DOHH2 (cell line): Measurements from ENCODE around the gene PRKD3.

Experiments used
- EZH2phosphoT487 ChIP-seq: fragments of 200-600 bp; sonication (generic); IDR thresholded peaks from 2 replicates; pipeline ENCODE4 v1.6.1; 2017; ENCODE audit warnings: borderline replicate concordance, mild to moderate bottlenecking, antibody characterized with exemption, low read length, moderate library complexity, mixed read lengths
- TF ChIP-seq, protein P1 (sequence below): fragments of 200-600 bp; sonication (generic); IDR thresholded peaks from one replicate; pipeline ENCODE4 v1.5.1; 2014; ENCODE audit warnings: antibody characterized with exemption, mild to moderate bottlenecking, low read depth, low read length; ENCODE audit not compliant: poor library complexity, severe bottlenecking

GRCh38 chr2:37319754-37320609, 4.7 kb downstream of the PRKD3 start:
- TF ChIP-seq, protein P1, sequence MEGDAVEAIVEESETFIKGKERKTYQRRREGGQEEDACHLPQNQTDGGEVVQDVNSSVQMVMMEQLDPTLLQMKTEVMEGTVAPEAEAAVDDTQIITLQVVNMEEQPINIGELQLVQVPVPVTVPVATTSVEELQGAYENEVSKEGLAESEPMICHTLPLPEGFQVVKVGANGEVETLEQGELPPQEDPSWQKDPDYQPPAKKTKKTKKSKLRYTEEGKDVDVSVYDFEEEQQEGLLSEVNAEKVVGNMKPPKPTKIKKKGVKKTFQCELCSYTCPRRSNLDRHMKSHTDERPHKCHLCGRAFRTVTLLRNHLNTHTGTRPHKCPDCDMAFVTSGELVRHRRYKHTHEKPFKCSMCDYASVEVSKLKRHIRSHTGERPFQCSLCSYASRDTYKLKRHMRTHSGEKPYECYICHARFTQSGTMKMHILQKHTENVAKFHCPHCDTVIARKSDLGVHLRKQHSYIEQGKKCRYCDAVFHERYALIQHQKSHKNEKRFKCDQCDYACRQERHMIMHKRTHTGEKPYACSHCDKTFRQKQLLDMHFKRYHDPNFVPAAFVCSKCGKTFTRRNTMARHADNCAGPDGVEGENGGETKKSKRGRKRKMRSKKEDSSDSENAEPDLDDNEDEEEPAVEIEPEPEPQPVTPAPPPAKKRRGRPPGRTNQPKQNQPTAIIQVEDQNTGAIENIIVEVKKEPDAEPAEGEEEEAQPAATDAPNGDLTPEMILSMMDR = no peak
- no peak for TF ChIP-seq EZH2phosphoT487
